Right cardiac atrium (tissue), 5 donors: Measurements from ENCODE around the gene TRAM2. TPM values are rescaled to one million over a fixed set of nuclear protein-coding genes. Genes with fewer than 3 reads are reported as not detected.

Experiments
- ATAC-seq, 2 donors: fragments of 200-7000 bp; cut with Tn5 transposase; one replicate each; pipeline versions ENCODE4 v1.8.0 to v1.9.1; 2020; ENCODE audit warnings: moderate library complexity in 2 of 2, mild to moderate bottlenecking in 1 of 2
- DNase-seq, 3 donors: peaks; one replicate each; pipeline ENCODE4 v3.0.0-alpha.2; 2020
- H3K27ac ChIP-seq: one replicate; pipeline ENCODE4 v1.5.1; 2013; ENCODE audit warnings: mild to moderate bottlenecking, low read length, control low read depth, moderate library complexity
- H3K27me3 ChIP-seq: one replicate; pipeline ENCODE4 v1.6.1; 2013; ENCODE audit not compliant: control insufficient read depth, insufficient read depth
- H3K4me1 ChIP-seq: one replicate; pipeline ENCODE4 v1.6.1; 2013; ENCODE audit warnings: low read length; ENCODE audit not compliant: control insufficient read depth, insufficient read depth
- H3K4me3 ChIP-seq: one replicate; pipeline ENCODE4 v1.5.1; 2013; ENCODE audit warnings: low read length, control low read depth
- H3K9me3 ChIP-seq: one replicate; pipeline ENCODE4 v1.6.1; 2013; ENCODE audit warnings: low read length; ENCODE audit not compliant: control insufficient read depth
- WGBS: extraction: QIAGEN DNeasy Blood & Tissue Kit; methylation state at CpG from one replicate; pipeline ENCODE4 v1.1.7; 2013; 5-methylcytosine and 5-hydroxymethylcytosine counted together
- intact Hi-C, 4 donors: fragments of 100-400 bp; cut with DNase I; formaldehyde crosslinking; loops; one replicate each; pipeline versions ENCODE4 v1.11.0 to v1.14.0; 2022 to 2023
- polyA plus RNA-seq: library from polyadenylated mRNA; stranded (reverse); fragments of 200-250 nt; gene quantifications from one replicate; pipeline ENCODE4 v1.2.3, GENCODE V29; 2013
- total RNA-seq, 4 donors: library from RNA; stranded (reverse); fragmentation: NEBNext Ultra II Directional; extraction: Animal tissue kit (Norgen Biotek cat#: 25700); gene quantifications; one replicate each; pipeline ENCODE4 v1.2.1, GENCODE V29; 2021
- donor health status: healthy with polysubstance abuse.
- donor health status: DM: no; HTN: yes; CAD: no.
- donor health status: DM: no; HTN: no; CAD: no.
- donor health status: DM: no; HTN: yes; CAD: no; lungs with severe emphysema.
- donor health status: DM: yes; HTN: yes; CAD: no.

The TRAM2 gene
- total and polyA plus RNA-seq, 5 donors, result 7.1 to 18.2 (median 14.6) TPM

DNA sequence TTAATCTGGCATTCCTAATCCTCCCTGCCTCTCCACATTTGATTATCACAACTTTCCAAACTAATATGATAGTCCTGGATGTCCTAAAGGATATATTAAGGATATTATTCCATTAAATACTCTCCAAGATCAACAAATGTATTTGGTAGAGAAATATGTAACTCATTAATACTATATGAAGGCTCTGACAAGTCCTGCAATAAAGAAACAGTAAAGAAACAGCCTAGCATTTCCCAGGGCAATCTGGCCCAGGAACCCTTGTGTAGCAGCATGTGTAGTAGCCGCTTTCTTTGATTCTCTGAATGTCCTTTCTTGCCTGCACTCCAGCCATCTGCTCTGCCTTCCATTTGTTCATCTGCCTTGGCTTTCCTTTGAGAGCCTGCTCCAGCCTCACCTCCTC lies 23.7 kb downstream of the TRAM2 start:
- H3K27ac ChIP-seq, result no peak overlapping the region
- H3K9me3 ChIP-seq, result no peaks in the 10 kb centered on the region
- WGBS, result 98% methylated on average over 1 of the region's 1 CpG
- peaks cover 33% of the 10 kb centered on the region for H3K4me1 ChIP-seq
- H3K4me3 ChIP-seq, result no peak overlapping the region
- ATAC-seq, result no peak
- no peak for DNase-seq
- H3K27me3 ChIP-seq, result no peaks in the 10 kb centered on the region
- intact Hi-C loops, result no loop called here

DNA sequence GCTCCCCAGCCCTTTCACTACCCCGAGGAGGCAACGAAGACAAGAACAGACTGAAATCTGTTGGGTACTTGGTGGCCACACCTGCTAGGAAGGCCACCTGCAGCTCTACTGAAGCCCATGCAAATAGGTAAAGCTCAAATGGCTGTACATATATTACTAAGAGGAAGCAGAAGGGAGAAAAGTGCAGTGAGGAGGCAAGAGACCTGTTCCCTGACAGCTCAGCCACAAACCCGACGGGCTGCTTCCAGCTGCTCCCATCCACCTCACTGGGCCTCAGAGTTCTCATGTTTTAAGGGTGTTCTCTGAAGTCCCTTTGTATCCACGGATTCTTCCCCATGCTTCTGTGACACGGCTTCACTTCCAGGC lies 24.6 kb downstream of the TRAM2 start:
- Histone ChIP-seq H3K4me1 (peaks cover 31% of the 10 kb centered on the region), H3K27me3 (no peaks in the 10 kb centered on the region), H3K4me3 (no peak overlapping the region), H3K9me3 (no peaks in the 10 kb centered on the region), H3K27ac (peak overlapping the region; percentile 19)
- ATAC-seq, result no peak
- DNase-seq, result no peak
- 41% methylated on average over 6 of the region's 6 CpGs for WGBS
- intact Hi-C loops, result no loop called here

DNA sequence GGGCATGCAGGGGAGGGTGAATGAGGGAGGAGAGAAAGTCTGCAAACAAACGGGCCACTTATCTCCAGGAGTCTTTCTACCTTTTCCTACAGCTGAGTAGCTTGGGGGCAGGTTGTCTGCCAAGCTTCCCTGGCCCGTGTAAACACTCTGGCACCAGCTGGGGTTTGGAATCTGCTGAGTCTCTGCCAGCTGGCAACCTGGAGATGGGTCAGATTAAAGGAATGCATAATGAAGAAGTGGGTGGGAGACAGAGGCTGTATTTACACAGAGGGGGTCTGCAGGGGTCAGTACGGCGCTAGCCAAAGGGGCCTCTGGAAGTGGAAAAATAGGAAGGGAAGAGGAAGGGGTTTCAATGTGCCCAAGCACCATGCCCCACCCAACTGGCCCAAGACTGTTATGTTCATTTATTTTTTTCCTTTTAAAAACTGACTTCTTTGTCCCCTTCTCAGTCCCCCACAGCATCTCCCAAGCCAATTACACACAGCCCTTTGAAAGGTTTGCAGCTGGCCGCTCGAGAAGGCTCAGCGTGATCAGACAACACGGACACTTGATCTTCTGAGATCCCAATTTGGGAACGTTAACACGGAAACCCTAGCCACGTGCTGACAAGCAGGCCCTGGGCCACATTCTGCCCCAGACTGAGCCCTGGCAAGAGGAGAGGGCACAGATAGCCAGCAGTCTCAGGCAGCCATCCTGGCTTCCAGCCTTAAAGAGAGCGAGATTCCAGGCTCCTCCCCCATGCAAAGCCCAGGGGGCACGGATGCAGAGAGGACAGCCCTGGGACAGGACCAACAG lies 25.2 kb downstream of the TRAM2 start:
- ATAC-seq (peak; percentile 78 to 89), DNase-seq (peak; percentile 54 to 83 (median 79))
- Histone ChIP-seq H3K9me3 (no peaks in the 10 kb centered on the region), H3K4me3 (no peak overlapping the region), H3K4me1 (peaks cover 35% of the 10 kb centered on the region), H3K27ac (peak overlapping the region; percentile 19), H3K27me3 (no peaks in the 10 kb centered on the region)
- intact Hi-C loops, result no loop called here
- WGBS, result 30% methylated on average over 13 of the region's 13 CpGs

DNA sequence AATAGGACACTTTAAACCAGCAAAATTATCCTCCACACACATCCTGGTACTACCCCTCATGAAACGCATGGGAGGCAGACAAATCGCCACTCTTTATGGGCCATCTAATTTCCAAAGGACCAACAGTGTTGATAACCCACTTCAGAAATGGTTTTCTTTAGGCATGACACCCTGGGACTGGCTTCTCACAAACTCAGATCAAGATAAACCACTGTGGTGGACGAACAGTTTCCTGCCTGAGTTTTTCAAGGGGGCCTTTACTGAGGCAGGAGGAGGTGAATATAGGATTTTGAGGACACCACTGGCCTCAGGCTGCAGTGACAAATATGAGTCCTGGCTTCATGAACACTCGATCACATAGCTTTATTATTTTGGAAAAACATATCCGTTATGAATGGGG lies 26.0 kb downstream of the TRAM2 start:
- H3K27ac ChIP-seq, result no peak overlapping the region
- intact Hi-C loops, result no loop called here
- WGBS, result 74% methylated on average over 5 of the region's 5 CpGs

DNA sequence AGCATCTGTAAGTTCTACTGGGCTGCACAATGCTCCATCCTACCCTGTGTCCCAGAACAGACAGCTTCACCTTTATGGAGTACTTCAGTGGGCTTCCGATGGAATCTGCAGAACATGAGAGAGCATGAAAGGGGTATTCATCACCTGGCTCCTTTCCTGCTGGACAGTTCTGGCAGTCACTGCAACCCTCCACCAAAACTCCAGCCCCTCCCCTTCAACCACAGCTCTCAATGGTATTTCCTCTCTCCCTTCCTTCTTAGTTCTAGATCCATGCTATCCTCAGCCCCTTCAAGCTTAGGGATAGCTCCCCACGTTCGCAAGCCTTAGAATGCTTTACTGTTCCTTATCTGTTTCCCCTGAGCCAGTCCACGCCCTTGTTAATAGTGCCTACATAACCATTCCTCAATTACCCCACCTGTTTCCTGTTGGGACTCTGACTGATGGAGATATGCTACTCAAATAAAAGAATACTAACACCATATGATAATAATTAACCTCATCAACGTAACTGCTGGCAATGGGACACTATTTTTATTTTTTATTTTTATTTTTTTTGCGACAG lies 26.8 kb downstream of the TRAM2 start:
- Histone ChIP-seq H3K27ac (no peak overlapping the region), H3K4me3 (no peak overlapping the region), H3K27me3 (no peaks in the 10 kb centered on the region), H3K9me3 (no peaks in the 10 kb centered on the region), H3K4me1 (peaks cover 44% of the 10 kb centered on the region)
- intact Hi-C loops, result no loop called here
- WGBS, result 60% methylated on average over 6 of the region's 6 CpGs
- peak in 1 of 2 donors; percentile 37 for ATAC-seq
- no peak for DNase-seq

More for the DNA sequence above, 26.0 kb downstream of the TRAM2 start:
- H3K4me3 ChIP-seq, result no peak overlapping the region
- ATAC-seq, result no peak
- H3K4me1 ChIP-seq, result peaks cover 39% of the 10 kb centered on the region
- no peaks in the 10 kb centered on the region for H3K27me3 ChIP-seq
- no peak for DNase-seq
- no peaks in the 10 kb centered on the region for H3K9me3 ChIP-seq

GRCh38 chr6:52549428-52549827 lies 27.4 kb downstream of the TRAM2 start:
- H3K9me3 ChIP-seq, result no peaks in the 10 kb centered on the region
- DNase-seq, result no peak
- WGBS, result 73% methylated on average over 4 of the region's 4 CpGs
- H3K4me3 ChIP-seq, result no peak overlapping the region
- intact Hi-C loops, result no loop called here
- no peak overlapping the region for H3K27ac ChIP-seq
- no peaks in the 10 kb centered on the region for H3K27me3 ChIP-seq
- ATAC-seq, result no peak
- peaks cover 44% of the 10 kb centered on the region for H3K4me1 ChIP-seq

DNA sequence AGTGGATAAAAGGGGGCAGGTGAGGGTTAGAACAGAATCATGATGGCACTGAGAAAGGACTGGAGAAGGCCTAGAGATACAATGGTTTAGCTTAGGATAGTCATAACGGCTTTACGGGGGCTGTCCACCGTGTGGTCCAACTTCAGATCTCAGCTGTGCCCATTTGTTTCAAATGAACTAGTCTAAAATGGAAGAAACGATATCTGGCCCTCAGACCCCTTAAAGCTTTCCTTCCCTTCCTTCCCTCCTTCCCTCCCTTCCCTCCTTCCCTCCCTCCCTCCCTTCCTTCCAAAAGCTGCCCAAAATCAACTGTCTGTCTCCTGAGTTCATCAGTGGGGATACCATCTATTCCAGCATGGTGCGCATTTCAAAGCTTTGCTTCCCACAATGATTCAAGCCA lies 27.9 kb downstream of the TRAM2 start:
- DNase-seq (no peak), ATAC-seq (no peak)
- Histone ChIP-seq H3K27ac (no peak overlapping the region), H3K9me3 (no peaks in the 10 kb centered on the region), H3K4me3 (no peak overlapping the region), H3K4me1 (peaks cover 47% of the 10 kb centered on the region), H3K27me3 (no peaks in the 10 kb centered on the region)
- WGBS, result 94% methylated on average over 5 of the region's 5 CpGs
- intact Hi-C loops, result no loop called here

DNA sequence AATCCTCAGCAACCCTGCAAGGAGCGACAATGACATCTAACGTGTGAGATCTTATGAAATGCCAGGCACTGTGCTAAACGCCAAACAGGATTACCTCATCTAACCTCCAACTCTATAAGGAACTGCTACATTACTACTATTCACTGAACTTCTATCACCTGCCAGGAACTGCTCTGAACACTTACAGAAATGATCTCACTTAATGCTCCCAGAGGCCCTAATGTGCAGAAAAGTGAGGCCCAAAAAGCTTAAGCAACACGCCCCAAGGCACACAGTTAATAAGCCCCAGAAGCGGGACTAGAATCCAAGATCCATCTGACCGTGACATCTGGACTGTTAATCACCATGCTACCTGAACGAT lies 28.5 kb downstream of the TRAM2 start:
- ATAC-seq (no peak), DNase-seq (no peak)
- Histone ChIP-seq H3K27me3 (no peaks in the 10 kb centered on the region), H3K9me3 (no peaks in the 10 kb centered on the region), H3K4me1 (peaks cover 53% of the 10 kb centered on the region), H3K27ac (no peak overlapping the region), H3K4me3 (no peak overlapping the region)
- WGBS, result 76% methylated on average over 7 of the region's 7 CpGs
- intact Hi-C loops, result no loop called here

DNA sequence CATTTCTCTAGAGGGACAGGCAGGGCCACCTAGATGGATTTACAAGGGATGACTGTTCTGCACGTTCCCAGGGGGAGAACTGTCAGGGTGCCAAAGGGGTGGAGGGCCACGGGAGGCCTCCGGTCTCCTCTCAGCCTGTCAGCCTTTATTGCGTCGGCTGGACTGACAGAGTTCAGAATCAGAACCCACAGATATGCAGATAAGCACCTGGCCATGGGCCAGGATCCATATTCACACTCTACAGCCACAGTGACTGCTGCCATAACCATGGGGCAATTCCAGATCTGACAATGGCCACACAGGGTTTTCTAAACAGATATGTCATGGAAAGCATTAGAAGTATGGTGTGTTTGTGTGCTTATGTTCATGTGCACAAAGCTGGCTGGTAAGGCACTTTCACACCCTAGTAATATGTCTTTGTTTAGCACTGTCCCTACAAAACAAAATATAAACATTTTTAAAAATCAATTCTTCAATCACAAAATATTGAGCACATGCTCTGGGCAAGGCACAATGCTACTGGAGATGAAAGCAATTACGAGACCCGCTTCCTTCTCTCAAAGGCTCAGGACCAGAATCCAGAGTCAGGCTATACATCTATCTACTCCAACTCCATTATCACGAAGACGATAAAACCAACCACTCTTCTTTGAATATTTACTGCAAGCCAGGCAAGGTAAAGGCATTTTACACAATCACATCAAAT lies 29.1 kb downstream of the TRAM2 start:
- intact Hi-C loops, result no loop called here
- no peak for ATAC-seq
- peak in 1 of 3 donors; percentile 46 for DNase-seq
- Histone ChIP-seq H3K27me3 (no peaks in the 10 kb centered on the region), H3K27ac (no peak overlapping the region), H3K4me1 (peaks cover 53% of the 10 kb centered on the region), H3K9me3 (no peaks in the 10 kb centered on the region), H3K4me3 (no peak overlapping the region)
- WGBS, result 61% methylated on average over 9 of the region's 9 CpGs

DNA sequence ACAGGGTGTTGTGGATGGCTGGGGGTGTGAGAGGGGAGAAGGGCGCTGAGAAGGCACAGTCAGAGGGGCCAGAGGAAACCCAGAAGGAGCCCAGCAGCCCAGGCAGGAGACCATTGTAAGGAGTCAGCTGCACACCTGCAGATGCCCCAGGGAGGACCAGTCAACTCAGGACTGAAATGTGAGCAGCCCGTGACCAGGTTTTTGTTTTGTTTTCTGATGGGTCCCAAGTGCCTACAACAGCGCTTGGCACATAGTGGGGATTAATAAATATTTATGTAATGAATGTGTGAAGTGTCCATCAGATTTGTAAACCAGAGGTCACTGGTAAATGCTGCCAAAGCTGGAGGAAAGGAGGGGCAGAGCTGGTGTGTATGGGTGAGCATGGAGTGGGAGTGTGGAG lies 30.2 kb downstream of the TRAM2 start:
- DNase-seq (no peak), ATAC-seq (no peak)
- H3K27me3 ChIP-seq, result no peaks in the 10 kb centered on the region
- intact Hi-C loops, result no loop called here
- WGBS, result 94% methylated on average over 3 of the region's 3 CpGs
- H3K9me3 ChIP-seq, result no peaks in the 10 kb centered on the region
- peaks cover 44% of the 10 kb centered on the region for H3K4me1 ChIP-seq
- H3K27ac ChIP-seq, result no peak overlapping the region
- no peak overlapping the region for H3K4me3 ChIP-seq

- ATAC-seq (no peak), DNase-seq (no peak)
- Histone ChIP-seq H3K4me3 (no peak overlapping the region), H3K9me3 (no peaks in the 10 kb centered on the region), H3K4me1 (peaks cover 40% of the 10 kb centered on the region), H3K27me3 (no peaks in the 10 kb centered on the region), H3K27ac (no peak overlapping the region)
- WGBS, result 76% methylated on average over 1 of the region's 1 CpG
- intact Hi-C loops, result no loop called here
These were observed 30.7 kb downstream of the TRAM2 start for GRCh38 chr6:52546192-52546591.
